Activated CD8-positive, alpha-beta T cell treated with anti-CD3 and anti-CD28 coated beads for 36 hours (primary cell): ENCODE data around the gene PEAR1. TPM values are rescaled to one million over a fixed set of nuclear protein-coding genes. Genes with fewer than 3 reads are reported as not detected.

Experiments
- ATAC-seq: fragments of 200-7000 bp; cut with Tn5 transposase; one replicate; pipeline ENCODE4 v1.10.0; 2021; ENCODE audit warnings: mild to moderate bottlenecking, moderate library complexity
- CTCF ChIA-PET: fragments of 350-600 bp; sonication (Branson Sonifier 250); formaldehyde crosslinking; loops from one replicate; lab custom pipeline; 2021; ENCODE audit warnings: antibody characterized with exemption; lab: Charles Lee
- POLR2A ChIA-PET: fragments of 350-600 bp; sonication (Branson Sonifier 250); formaldehyde crosslinking; loops from one replicate; lab custom pipeline; 2021; ENCODE audit warnings: antibody characterized with exemption; lab: Charles Lee
- DNase-seq: peaks from one replicate; pipeline ENCODE4 v3.0.0-alpha.2; 2020
- H3K27ac Mint-ChIP-seq: one replicate; pipeline ENCODE4 v1.8.0; 2021; ENCODE audit warnings: mild to moderate bottlenecking, mixed read lengths
- H3K27me3 Mint-ChIP-seq: one replicate; pipeline ENCODE4 v1.8.0; 2021; ENCODE audit warnings: mixed read lengths
- H3K36me3 Mint-ChIP-seq: one replicate; pipeline ENCODE4 v1.8.0; 2021; ENCODE audit warnings: low read depth, mixed read lengths
- H3K4me1 Mint-ChIP-seq: one replicate; pipeline ENCODE4 v1.8.0; 2021; ENCODE audit warnings: low read depth, mixed read lengths
- H3K4me3 Mint-ChIP-seq: one replicate; pipeline ENCODE4 v1.8.0; 2021; ENCODE audit warnings: mild to moderate bottlenecking, moderate library complexity, mixed read lengths
- H3K9me3 Mint-ChIP-seq: one replicate; pipeline ENCODE4 v1.8.0; 2021; ENCODE audit warnings: mixed read lengths
- intact Hi-C: fragments of 100-400 bp; cut with micrococcal nuclease; formaldehyde crosslinking; loops from one replicate; pipeline ENCODE4 v1.10.0; 2022
- total RNA-seq, 2 experiments: library from RNA; stranded (reverse); gene quantifications; one replicate each; pipeline ENCODE4 v1.2.3, GENCODE V29; 2021
- TF ChIP-seq, protein P1 (sequence below): fragments of 200-600 bp; IDR thresholded peaks from one replicate; pipeline ENCODE4 v1.8.0; 2022; ENCODE audit warnings: antibody characterized with exemption, mild to moderate bottlenecking

PEAR1 gene
- total RNA-seq, 2 experiments from 2014 or later = 0.07 TPM; not detected in 1

DNA sequence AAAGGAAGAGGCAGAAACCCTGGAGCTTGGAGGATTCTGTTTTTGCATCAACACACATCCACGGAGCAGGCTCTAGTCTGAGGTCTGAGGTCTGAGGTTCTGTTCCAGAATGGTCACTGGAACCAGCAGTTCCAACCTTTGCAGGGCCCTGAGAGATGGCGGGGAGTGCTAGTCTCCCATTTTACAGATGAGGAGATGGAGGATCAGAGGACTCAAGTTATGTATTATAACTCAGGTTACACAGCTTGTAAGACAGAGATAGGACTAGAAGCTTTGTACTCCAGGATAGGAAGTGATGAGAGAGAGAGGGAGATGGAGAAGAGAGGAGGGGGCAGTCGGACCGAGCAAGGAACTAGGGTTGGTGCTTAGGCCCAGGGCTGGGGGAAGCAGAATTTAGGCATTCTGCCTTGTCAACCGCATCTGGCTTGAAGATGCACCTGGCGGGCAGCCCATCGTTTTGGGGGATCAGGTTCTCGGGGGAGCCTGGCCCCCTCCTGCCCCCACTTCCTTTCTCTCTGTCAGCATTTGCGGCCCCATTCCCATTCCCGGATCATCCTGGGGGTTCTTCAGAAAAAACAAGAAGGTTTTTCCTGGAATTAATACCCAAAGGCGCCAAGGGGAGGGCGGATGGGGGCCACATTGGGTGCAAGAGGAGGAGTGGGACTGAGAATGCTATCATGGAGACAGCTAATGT lies 5.6 kb downstream of the PEAR1 start:
- Mint-ChIP-seq H3K27ac (no peak overlapping the region), H3K4me1 (peaks cover 4% of the 10 kb centered on the region), H3K36me3 (no peaks in the 10 kb centered on the region), H3K27me3 (peaks cover 14% of the 10 kb centered on the region), H3K9me3 (no peaks in the 10 kb centered on the region), H3K4me3 (no peak overlapping the region)
- ChIA-PET CTCF (interaction anchor here (0.8 to 3.3 kb wide), 9 partner anchors 9 to 193 kb away, joined by 3 to 13 read pairs (median 4); partner anchors contain the start of genes LRRC71 and NTRK1), POLR2A (interaction anchor here (1.0 kb wide), 1 partner anchor 93 kb away, joined by 3 read pairs; no protein-coding TSS in a partner anchor)
- no peak for DNase-seq
- TF ChIP-seq, protein P1, sequence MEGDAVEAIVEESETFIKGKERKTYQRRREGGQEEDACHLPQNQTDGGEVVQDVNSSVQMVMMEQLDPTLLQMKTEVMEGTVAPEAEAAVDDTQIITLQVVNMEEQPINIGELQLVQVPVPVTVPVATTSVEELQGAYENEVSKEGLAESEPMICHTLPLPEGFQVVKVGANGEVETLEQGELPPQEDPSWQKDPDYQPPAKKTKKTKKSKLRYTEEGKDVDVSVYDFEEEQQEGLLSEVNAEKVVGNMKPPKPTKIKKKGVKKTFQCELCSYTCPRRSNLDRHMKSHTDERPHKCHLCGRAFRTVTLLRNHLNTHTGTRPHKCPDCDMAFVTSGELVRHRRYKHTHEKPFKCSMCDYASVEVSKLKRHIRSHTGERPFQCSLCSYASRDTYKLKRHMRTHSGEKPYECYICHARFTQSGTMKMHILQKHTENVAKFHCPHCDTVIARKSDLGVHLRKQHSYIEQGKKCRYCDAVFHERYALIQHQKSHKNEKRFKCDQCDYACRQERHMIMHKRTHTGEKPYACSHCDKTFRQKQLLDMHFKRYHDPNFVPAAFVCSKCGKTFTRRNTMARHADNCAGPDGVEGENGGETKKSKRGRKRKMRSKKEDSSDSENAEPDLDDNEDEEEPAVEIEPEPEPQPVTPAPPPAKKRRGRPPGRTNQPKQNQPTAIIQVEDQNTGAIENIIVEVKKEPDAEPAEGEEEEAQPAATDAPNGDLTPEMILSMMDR = no peak
- no peak for ATAC-seq
- intact Hi-C loops = loop anchor here (10.0 kb wide), 1 partner anchor 214 kb away; no protein-coding TSS in a partner anchor

DNA sequence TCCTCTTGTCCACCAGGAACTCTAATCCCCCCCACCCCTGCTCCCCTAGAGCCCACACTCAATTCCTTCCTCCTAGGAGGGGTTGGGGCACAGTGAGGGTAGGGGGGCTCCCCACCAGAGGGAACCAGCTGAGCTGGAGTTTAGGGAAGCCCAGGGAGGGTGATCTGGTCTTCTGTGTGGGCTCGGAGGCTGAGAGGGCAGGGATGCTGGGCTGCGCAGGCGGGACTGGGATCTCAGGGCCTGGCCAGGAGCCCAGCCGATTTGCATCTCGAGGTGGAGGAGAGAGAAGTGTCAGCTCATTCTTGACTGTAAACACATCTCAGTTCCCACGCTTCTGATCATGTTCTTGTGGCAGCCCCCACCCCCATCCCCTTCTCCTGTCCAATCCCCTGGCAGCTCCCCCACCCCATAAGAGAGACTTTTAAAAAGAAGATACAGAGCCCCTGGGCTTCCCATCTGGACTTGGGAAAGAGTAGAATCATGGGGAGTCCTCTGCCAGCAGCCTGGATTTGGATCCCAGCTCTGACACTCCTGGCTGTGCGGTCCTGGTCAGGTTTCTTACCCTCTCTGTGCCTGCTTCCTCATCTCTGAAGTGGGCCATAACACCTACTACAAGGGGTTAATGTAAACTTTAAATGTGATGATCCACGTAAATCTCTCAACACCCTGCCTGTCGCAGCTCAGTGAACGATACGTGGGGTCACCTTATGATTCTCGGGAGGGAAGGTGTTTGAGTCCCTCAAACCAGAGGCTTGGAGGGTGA lies 6.6 kb downstream of the PEAR1 start:
- Mint-ChIP-seq H3K9me3 (no peaks in the 10 kb centered on the region), H3K27me3 (peaks cover 8% of the 10 kb centered on the region), H3K36me3 (no peaks in the 10 kb centered on the region), H3K27ac (no peak overlapping the region), H3K4me3 (no peak overlapping the region), H3K4me1 (peaks cover 4% of the 10 kb centered on the region)
- DNase-seq = no peak
- intact Hi-C loops = loop anchor here (10.0 kb wide), 1 partner anchor 215 kb away; no protein-coding TSS in a partner anchor
- TF ChIP-seq, protein P1 = no peak
- ChIA-PET CTCF (interaction anchor here (0.8 to 3.3 kb wide), 7 partner anchors 9 to 28 kb away, joined by 3 to 13 read pairs (median 4); partner anchors contain the start of gene LRRC71), POLR2A (no interaction called here)
- ATAC-seq = no peak

GRCh38 chr1:156900896-156901589 lies 7.5 kb downstream of the PEAR1 start:
- ChIA-PET POLR2A (no interaction called here), CTCF (interaction anchor here (0.8 to 1.4 kb wide), 5 partner anchors 8 to 27 kb away, joined by 3 to 5 read pairs (median 4); partner anchors contain the start of gene LRRC71)
- TF ChIP-seq, protein P1 = no peak
- H3K4me1 Mint-ChIP-seq = peaks cover 4% of the 10 kb centered on the region
- no peaks in the 10 kb centered on the region for H3K9me3 Mint-ChIP-seq
- no peaks in the 10 kb centered on the region for H3K36me3 Mint-ChIP-seq
- intact Hi-C loops = no loop called here
- no peak overlapping the region for H3K4me3 Mint-ChIP-seq
- H3K27me3 Mint-ChIP-seq = peaks cover 14% of the 10 kb centered on the region
- no peak overlapping the region for H3K27ac Mint-ChIP-seq
- ATAC-seq = no peak
- no peak for DNase-seq

DNA sequence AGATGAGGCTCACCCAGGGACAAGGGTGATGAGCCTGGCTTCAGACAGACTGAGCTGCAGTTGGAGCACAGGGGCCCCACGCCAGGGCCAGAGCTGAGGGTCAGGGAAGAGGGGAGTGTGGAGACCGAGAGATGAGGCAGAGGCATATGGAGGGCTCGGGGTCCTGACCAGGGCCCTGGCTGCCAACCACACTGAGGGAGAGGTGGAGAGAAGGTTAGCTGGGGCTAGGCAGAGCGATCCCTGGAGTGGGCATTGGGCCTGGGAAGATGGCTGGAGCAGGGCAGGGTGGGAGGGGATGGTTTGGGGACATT lies 8.0 kb downstream of the PEAR1 start:
- Mint-ChIP-seq H3K27ac (no peak overlapping the region), H3K4me1 (peaks cover 4% of the 10 kb centered on the region), H3K4me3 (no peak overlapping the region), H3K9me3 (no peaks in the 10 kb centered on the region), H3K27me3 (peaks cover 14% of the 10 kb centered on the region), H3K36me3 (no peaks in the 10 kb centered on the region)
- ChIA-PET CTCF (interaction anchor here (0.7 to 1.6 kb wide), 7 partner anchors 8 to 63 kb away, joined by 3 to 5 read pairs (median 4); partner anchors contain the start of gene LRRC71), POLR2A (interaction anchor here (0.7 kb wide), 1 partner anchor 225 kb away, joined by 3 read pairs; no protein-coding TSS in a partner anchor)
- no peak for DNase-seq
- intact Hi-C loops = no loop called here
- no peak for ATAC-seq
- TF ChIP-seq, protein P1 = no peak
